Measurements from ENCODE around the gene GNAL.

The GNAL gene

DNA sequence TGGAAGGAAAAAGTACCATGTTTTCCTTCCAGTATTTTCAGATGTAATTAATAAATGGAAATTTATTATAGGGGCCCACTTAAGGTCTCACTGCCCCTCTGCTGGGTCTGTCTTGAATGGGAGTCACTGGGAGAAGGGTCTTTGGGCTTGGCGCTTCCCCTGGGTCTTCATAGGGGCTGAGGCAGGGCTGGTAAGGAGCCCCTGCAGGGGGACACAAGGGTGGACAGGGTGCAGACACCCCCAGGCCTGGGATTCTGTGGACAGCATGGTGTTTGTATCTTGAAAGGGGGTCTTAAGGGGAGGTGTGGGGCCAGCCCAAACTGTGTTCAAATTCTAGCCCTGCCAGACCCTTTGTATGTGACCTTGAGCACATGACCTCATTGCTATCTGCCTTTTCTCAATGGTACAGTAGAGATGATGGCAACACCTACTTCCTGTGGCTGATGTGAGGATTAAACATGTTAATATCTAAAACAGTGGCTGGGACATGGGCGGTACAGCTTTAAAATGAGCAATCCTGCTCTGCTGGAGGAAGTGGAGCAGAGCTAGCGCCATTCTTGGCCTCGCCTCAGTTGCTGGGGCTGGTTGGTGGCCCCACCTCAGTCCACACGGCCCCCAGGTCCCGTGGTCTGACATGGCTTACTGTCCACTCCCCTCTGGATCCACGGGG is 71.6 kb downstream of the GNAL start:
- no peaks in the 10 kb centered on the region for H3K27me3 ChIP-seq (ENCODE audit: insufficient read depth, low read depth, severe bottlenecking)
- no peak for DNase-seq
- no peak overlapping the region for H3K4me3 ChIP-seq (ENCODE audit: low read depth, low read length)
- TF ChIP-seq, protein P1, sequence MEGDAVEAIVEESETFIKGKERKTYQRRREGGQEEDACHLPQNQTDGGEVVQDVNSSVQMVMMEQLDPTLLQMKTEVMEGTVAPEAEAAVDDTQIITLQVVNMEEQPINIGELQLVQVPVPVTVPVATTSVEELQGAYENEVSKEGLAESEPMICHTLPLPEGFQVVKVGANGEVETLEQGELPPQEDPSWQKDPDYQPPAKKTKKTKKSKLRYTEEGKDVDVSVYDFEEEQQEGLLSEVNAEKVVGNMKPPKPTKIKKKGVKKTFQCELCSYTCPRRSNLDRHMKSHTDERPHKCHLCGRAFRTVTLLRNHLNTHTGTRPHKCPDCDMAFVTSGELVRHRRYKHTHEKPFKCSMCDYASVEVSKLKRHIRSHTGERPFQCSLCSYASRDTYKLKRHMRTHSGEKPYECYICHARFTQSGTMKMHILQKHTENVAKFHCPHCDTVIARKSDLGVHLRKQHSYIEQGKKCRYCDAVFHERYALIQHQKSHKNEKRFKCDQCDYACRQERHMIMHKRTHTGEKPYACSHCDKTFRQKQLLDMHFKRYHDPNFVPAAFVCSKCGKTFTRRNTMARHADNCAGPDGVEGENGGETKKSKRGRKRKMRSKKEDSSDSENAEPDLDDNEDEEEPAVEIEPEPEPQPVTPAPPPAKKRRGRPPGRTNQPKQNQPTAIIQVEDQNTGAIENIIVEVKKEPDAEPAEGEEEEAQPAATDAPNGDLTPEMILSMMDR (IDR thresholded peaks at IDR 0.05; ENCODE audit: low read depth, low read length), result no peak
- no peaks in the 10 kb centered on the region for H3K9me3 ChIP-seq (ENCODE audit: severe bottlenecking)
- H3K27ac ChIP-seq, result no peak overlapping the region
- H3K36me3 ChIP-seq, result no peaks in the 10 kb centered on the region

DNA sequence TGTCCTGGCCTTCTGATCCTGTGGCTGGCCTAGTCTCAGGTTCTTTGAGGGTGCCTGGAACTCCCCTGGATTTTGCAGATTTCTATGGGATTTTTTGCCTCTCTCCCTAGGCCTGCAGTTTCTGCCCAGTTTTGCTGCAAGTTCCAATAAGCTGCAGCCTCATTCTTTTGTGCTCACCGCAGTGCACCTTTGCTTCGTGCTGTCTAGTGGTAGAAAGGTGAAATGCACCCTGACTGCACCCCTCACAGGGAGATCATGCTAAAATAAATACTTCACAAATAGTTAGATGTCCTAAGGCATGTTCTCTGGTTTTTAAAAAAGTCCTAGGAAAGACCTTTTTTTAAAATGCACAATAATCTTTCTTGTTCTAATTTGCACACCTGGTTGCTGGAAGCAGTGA is 72.5 kb downstream of the GNAL start:
- DNase-seq, result no peak
- Histone ChIP-seq H3K27me3 (ENCODE audit: insufficient read depth, low read depth, severe bottlenecking) (no peaks in the 10 kb centered on the region), H3K9me3 (ENCODE audit: severe bottlenecking) (no peaks in the 10 kb centered on the region)

DNA sequence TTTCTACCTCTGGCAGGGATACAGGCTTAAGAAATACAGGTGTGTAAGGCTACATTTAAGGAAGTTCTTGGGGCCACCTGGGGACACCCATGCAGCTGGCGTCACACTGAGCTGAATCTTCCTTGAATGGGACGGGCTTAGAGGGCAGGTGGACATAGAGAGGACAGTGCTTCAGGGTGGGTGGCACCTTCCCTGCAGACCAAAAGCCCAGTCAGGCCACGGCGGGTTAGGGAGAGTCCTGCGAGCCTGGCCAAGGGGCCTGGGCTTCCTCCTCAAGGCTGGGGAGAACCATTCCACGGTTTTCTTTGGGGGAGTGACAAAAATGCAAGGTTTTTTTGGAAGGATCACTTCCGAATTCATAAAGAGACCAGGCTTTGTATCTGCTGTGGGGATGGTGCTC is 73.4 kb downstream of the GNAL start:
- TF ChIP-seq, protein P1 (IDR thresholded peaks at IDR 0.05; ENCODE audit: low read depth, low read length), result no peak
- no peak overlapping the region for H3K4me3 ChIP-seq (ENCODE audit: low read depth, low read length)
- DNase-seq, result no peak
- no peaks in the 10 kb centered on the region for H3K27me3 ChIP-seq (ENCODE audit: insufficient read depth, low read depth, severe bottlenecking)
- no peak overlapping the region for H3K27ac ChIP-seq
- no peaks in the 10 kb centered on the region for H3K9me3 ChIP-seq (ENCODE audit: severe bottlenecking)
- no peaks in the 10 kb centered on the region for H3K36me3 ChIP-seq

More for the DNA sequence above, 72.5 kb downstream of the GNAL start:
- TF ChIP-seq, protein P1 (IDR thresholded peaks at IDR 0.05; ENCODE audit: low read depth, low read length), result peak; percentile 50
- H3K27ac ChIP-seq, result no peak overlapping the region
- H3K36me3 ChIP-seq, result no peaks in the 10 kb centered on the region
- no peak overlapping the region for H3K4me3 ChIP-seq (ENCODE audit: low read depth, low read length)

DNA sequence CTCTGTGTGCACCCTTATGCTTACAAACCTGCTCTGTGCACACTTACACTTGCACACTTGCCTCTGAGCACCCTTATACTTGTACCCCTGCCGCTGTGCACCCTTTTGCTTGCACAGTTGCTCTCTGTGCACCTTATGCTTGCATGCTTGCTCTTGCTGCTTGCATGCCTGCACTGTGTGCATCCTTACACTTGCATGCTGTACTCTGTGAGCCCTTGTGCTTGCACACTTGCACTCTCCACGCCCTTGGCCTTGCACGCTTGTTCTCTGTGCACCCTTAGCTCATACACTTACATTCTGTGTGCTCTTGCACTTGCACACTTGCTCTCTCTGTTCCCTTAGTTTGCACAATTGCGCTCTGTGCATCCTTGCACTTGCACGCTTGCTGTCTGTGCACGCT is 78.3 kb downstream of the GNAL start:
- Histone ChIP-seq H3K27me3 (ENCODE audit: insufficient read depth, low read depth, severe bottlenecking) (no peaks in the 10 kb centered on the region), H3K36me3 (no peaks in the 10 kb centered on the region), H3K27ac (no peak overlapping the region), H3K4me3 (ENCODE audit: low read depth, low read length) (no peak overlapping the region), H3K9me3 (ENCODE audit: severe bottlenecking) (no peaks in the 10 kb centered on the region)
- TF ChIP-seq, protein P1 (IDR thresholded peaks at IDR 0.05; ENCODE audit: low read depth, low read length), result no peak
- no peak for DNase-seq

DNA sequence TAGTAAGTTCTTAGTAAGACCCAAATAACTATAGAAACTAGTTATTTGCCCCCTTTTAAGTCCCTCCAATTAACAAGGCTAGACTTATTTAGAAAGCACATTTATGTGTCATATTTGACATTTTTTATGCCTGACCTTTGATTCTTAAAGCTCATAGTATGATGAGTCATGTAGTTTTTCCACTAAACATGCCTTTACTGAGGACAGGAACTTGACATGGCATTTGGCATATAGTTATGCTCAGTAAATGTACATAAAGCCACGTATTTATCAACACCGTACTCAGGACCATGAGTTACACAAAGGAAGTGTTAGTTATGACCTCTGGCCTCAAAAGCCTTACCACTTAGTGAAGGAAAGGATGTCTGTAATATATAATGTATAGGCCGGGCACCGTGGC is 78.9 kb downstream of the GNAL start:
- DNase-seq, result no peak
- Histone ChIP-seq H3K27ac (no peak overlapping the region), H3K27me3 (ENCODE audit: insufficient read depth, low read depth, severe bottlenecking) (no peaks in the 10 kb centered on the region), H3K4me3 (ENCODE audit: low read depth, low read length) (no peak overlapping the region), H3K36me3 (no peaks in the 10 kb centered on the region), H3K9me3 (ENCODE audit: severe bottlenecking) (no peaks in the 10 kb centered on the region)
- TF ChIP-seq, protein P1 (IDR thresholded peaks at IDR 0.05; ENCODE audit: low read depth, low read length), result no peak
